Lung (tissue), 12 donors: ENCODE measurements around the gene C3orf33. TPM values are rescaled to one million over a fixed set of nuclear protein-coding genes. Genes with fewer than 3 reads are reported as not detected.

Experiments used
- ATAC-seq: fragments of 200-7000 bp; cut with Tn5 transposase; one replicate; pipeline ENCODE4 v1.9.1; 2020; ENCODE audit warnings: moderate number of reproducible peaks; ENCODE audit not compliant: insufficient read depth, low FRiP score
- DNase-seq, 3 donors: peaks; one replicate each; pipeline ENCODE4 v3.0.0-alpha.2; 2013 to 2017
- H3K27ac ChIP-seq, 2 donors: one replicate each; pipeline ENCODE4 v1.5.1; 2013; ENCODE audit warnings: mild to moderate bottlenecking in 2 of 2, moderate library complexity in 2 of 2, control low read depth in 1 of 2, inconsistent platforms in 1 of 2, low read depth in 1 of 2, low read length in 1 of 2
- H3K27me3 ChIP-seq, 3 donors: one replicate each; pipeline ENCODE4 v1.5.1; 2013; ENCODE audit warnings: low read length in 2 of 3; ENCODE audit not compliant: control insufficient read depth in 3 of 3, insufficient read depth in 3 of 3
- H3K36me3 ChIP-seq, 4 donors: one replicate each; pipeline ENCODE4 v1.5.1; 2013; ENCODE audit warnings: low read length in 4 of 4, mild to moderate bottlenecking in 1 of 4, moderate library complexity in 1 of 4; ENCODE audit not compliant: control insufficient read depth in 4 of 4, insufficient read depth in 4 of 4
- H3K4me1 ChIP-seq, 5 donors: one replicate each; pipeline ENCODE4 v1.5.1; 2013; ENCODE audit warnings: low read length in 5 of 5, mild to moderate bottlenecking in 2 of 5, moderate library complexity in 1 of 5; ENCODE audit not compliant: control insufficient read depth in 5 of 5, insufficient read depth in 5 of 5
- H3K4me3 ChIP-seq: one replicate; pipeline ENCODE4 v1.5.1; 2013; ENCODE audit warnings: mild to moderate bottlenecking, control low read depth, moderate library complexity
- H3K9ac ChIP-seq, 2 donors: one replicate each; pipeline ENCODE4 v1.5.1; 2013; ENCODE audit warnings: low read length in 2 of 2, control low read depth in 1 of 2; ENCODE audit not compliant: insufficient read depth in 1 of 2
- H3K9me3 ChIP-seq, 4 donors: one replicate each; pipeline ENCODE4 v1.5.1; 2013; ENCODE audit warnings: low read length in 3 of 4, mild to moderate bottlenecking in 1 of 4, moderate library complexity in 1 of 4; ENCODE audit not compliant: control insufficient read depth in 4 of 4, insufficient read depth in 3 of 4
- WGBS, 2 donors: extraction: QIAGEN DNeasy Blood & Tissue Kit; methylation state at CpG; one replicate each; pipeline ENCODE4 v1.1.7; 2013; 5-methylcytosine and 5-hydroxymethylcytosine counted together
- polyA plus RNA-seq, 2 donors: library from polyadenylated mRNA; stranded (reverse); fragments of 200-250 nt; gene quantifications; one replicate each; pipeline ENCODE4 v1.2.1, GENCODE V29; 2013
- total RNA-seq, 2 donors: library from RNA; depleted of rRNA in 1 of 2; stranded (reverse); fragments of >200 nt in 1 of 2; gene quantifications; one replicate each; pipeline ENCODE4 v1.2.1, GENCODE V29; 2014 to 2021
- TF ChIP-seq, protein P1 (sequence below): IDR thresholded peaks from 2 replicates; pipeline ENCODE4 v1.5.1; 2012; ENCODE audit warnings: mild to moderate bottlenecking; ENCODE audit errors: control extremely low read depth, extremely low read depth
- donor health status: control.
- donor health status: control.
- donor health status: Bipolar disorder and iron deficiency.
- donor health status: healthy.
- donor health status: DM: yes; HTN: yes; CAD: no.

Gene C3orf33
- total and polyA plus RNA-seq, 4 donors: 2.3 to 4.9 (median 2.6) TPM

DNA sequence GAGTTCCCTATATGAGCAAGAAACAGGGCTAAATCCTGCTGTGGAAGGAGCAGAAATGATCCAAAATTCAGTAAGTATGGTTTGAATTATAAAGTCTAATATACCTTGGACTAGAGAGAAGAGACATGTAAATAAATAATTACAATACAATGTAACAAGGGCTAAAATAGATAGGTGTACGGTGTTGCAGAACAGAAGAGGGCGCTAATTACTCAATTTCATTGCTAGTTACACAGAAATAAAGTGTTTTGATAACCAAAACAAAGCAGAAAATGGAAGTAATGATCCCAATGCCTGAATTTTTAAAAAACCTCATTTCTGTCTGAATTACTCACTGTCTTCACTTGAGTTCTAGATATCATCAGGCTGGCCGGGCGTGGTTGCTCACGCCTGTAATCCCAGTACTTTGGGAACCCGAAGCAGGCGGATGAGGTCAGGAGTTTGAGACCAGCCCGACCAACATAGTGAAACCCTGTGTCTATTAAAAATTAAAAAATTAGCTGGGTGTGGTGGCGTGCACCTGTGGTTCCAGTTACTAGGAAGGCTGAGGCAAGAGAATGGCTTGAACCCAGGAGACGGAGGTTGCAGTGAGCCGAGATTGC lies 52.9 kb downstream of the C3orf33 start:
- H3K27ac ChIP-seq: no peak overlapping the region
- no peaks in the 10 kb centered on the region for H3K36me3 ChIP-seq
- peaks cover 0 to 11% (median 7%) of the 10 kb centered on the region in 3 donors for H3K27me3 ChIP-seq
- no peak overlapping the region for H3K4me3 ChIP-seq
- H3K9me3 ChIP-seq: no peaks in the 10 kb centered on the region
- TF ChIP-seq, protein P1, sequence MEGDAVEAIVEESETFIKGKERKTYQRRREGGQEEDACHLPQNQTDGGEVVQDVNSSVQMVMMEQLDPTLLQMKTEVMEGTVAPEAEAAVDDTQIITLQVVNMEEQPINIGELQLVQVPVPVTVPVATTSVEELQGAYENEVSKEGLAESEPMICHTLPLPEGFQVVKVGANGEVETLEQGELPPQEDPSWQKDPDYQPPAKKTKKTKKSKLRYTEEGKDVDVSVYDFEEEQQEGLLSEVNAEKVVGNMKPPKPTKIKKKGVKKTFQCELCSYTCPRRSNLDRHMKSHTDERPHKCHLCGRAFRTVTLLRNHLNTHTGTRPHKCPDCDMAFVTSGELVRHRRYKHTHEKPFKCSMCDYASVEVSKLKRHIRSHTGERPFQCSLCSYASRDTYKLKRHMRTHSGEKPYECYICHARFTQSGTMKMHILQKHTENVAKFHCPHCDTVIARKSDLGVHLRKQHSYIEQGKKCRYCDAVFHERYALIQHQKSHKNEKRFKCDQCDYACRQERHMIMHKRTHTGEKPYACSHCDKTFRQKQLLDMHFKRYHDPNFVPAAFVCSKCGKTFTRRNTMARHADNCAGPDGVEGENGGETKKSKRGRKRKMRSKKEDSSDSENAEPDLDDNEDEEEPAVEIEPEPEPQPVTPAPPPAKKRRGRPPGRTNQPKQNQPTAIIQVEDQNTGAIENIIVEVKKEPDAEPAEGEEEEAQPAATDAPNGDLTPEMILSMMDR: no peak
- no peaks in the 10 kb centered on the region for H3K4me1 ChIP-seq
- 79 to 80% methylated on average over 11 of the region's 11 CpGs for WGBS, 2 donors
- ATAC-seq (no peak), DNase-seq (peak in 1 of 3 donors; percentile 45)
- H3K9ac ChIP-seq: no peak overlapping the region

DNA sequence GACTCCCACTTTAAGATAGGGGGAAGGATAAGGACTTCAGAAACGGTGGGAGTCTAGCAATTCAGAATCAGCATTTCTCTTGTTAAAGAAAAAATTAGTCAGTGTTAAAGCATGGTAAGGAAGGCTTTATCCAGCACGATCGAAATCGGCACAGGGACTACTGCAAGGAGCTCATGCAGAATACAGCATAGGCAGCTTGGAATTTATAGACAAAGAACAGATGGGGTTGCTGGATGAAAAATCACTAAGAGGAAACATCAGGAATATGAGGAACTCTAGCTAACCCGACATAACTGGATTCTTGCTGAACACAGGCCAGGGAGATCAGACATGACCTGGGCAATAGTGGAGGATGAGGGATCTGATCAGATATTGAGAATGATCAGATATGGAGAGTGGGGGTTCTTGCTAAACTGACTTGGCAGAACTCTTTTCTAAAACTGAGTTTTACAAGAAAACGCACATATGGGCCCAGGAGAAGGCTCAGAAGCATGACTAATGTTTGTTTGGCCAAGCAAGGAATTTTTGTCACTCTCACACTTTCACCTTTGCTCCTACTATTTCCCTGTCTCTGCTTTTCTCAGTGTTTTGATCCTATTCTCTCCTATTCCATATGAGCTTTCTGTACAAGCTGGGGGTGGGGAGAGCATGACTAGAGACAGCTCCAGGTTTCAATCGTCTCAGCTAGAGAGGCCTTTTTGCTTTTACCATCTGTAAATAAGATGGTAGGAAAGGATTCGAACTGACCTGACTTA lies 57.3 kb downstream of the C3orf33 start:
- Histone ChIP-seq H3K4me3 (no peak overlapping the region), H3K9me3 (no peaks in the 10 kb centered on the region), H3K4me1 (peaks cover 0 to 25% (median 0%) of the 10 kb centered on the region in 5 donors), H3K36me3 (no peaks in the 10 kb centered on the region), H3K27me3 (peaks cover 0 to 44% (median 34%) of the 10 kb centered on the region in 3 donors), H3K27ac (no peak overlapping the region), H3K9ac (no peak overlapping the region)
- WGBS, 2 donors: 69 to 72% methylated on average over 8 of the region's 8 CpGs
- no peak for ATAC-seq
- no peak for DNase-seq
- TF ChIP-seq, protein P1: no peak

DNA sequence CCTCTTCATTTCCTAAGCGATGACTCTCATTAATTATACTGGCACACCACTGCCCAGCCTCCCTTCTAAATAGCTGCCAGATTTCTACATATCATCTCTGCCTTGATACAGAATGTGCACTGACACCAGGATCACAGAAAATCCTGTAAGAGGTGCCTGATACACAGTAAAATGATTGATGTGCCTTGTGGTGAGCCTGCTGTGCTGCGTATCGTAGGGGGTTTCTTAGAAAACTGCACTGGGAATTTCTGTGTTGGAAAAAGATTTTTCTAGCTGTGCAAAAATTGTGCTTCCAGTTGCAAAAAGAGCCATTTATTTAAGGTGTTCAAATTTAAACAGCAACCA lies 58.2 kb downstream of the C3orf33 start:
- TF ChIP-seq, protein P1: no peak
- DNase-seq: no peak
- H3K9ac ChIP-seq: no peak overlapping the region
- H3K4me1 ChIP-seq: peaks cover 0 to 26% (median 2%) of the 10 kb centered on the region in 5 donors
- H3K27ac ChIP-seq: no peak overlapping the region
- 77 to 82% methylated on average over 3 of the region's 3 CpGs for WGBS, 2 donors
- ATAC-seq: no peak
- peaks cover 0 to 50% (median 39%) of the 10 kb centered on the region in 3 donors for H3K27me3 ChIP-seq
- no peaks in the 10 kb centered on the region for H3K9me3 ChIP-seq
- H3K4me3 ChIP-seq: no peak overlapping the region
- H3K36me3 ChIP-seq: no peaks in the 10 kb centered on the region
